GM23338 (cell line): ENCODE measurements around the gene RNF223. TPM values are rescaled to one million over a fixed set of nuclear protein-coding genes. Genes with fewer than 3 reads are reported as not detected.

Experiments
- ATAC-seq: fragments of 200-7000 bp; cut with Tn5 transposase; 3 replicates; pipeline ENCODE4 v1.9.1; 2020
- DNase-seq: peaks from one replicate; pipeline ENCODE4 v3.0.0-alpha.2; 2015; ENCODE audit warnings: low spot score
- H2AFZ ChIP-seq: fragments of 200-600 bp; sonication (generic); 2 replicates; pipeline ENCODE4 v1.8.0; 2016; ENCODE audit warnings: antibody characterized with exemption, mild to moderate bottlenecking, moderate library complexity
- H3F3A ChIP-seq: fragments of 200-600 bp; sonication (generic); replicated peaks from 2 replicates; pipeline ENCODE4 v1.8.0; 2017; ENCODE audit warnings: antibody characterized with exemption, mixed run types, low read depth
- H3K27ac ChIP-seq: fragments of 200-600 bp; sonication (generic); 2 replicates; pipeline ENCODE4 v1.6.1; 2016; ENCODE audit warnings: low read depth
- H3K27me3 ChIP-seq: fragments of 200-600 bp; sonication (generic); 2 replicates; pipeline ENCODE4 v1.8.0; 2016; ENCODE audit warnings: mild to moderate bottlenecking, mixed run types, moderate library complexity; ENCODE audit not compliant: insufficient read depth
- H3K36me3 ChIP-seq: fragments of 200-600 bp; sonication (generic); 2 replicates; pipeline ENCODE4 v1.8.0; 2016; ENCODE audit warnings: mild to moderate bottlenecking; ENCODE audit not compliant: insufficient read depth
- H3K4me1 ChIP-seq: fragments of 200-600 bp; sonication (generic); 2 replicates; pipeline ENCODE4 v1.8.0; 2016; ENCODE audit warnings: mild to moderate bottlenecking, moderate library complexity; ENCODE audit not compliant: insufficient read depth
- H3K4me2 ChIP-seq: fragments of 200-600 bp; sonication (generic); 2 replicates; pipeline ENCODE4 v1.7.1; 2017; ENCODE audit warnings: mixed run types
- H3K4me3 ChIP-seq: fragments of 200-600 bp; sonication (generic); 2 replicates; pipeline ENCODE4 v1.6.1; 2016; ENCODE audit warnings: mixed run types
- H3K79me2 ChIP-seq: fragments of 200-600 bp; sonication (generic); replicated peaks from 2 replicates; pipeline ENCODE4 v1.8.0; 2017; ENCODE audit warnings: mild to moderate bottlenecking; ENCODE audit not compliant: insufficient read depth
- H3K9me2 ChIP-seq: fragments of 200-600 bp; sonication (generic); 2 replicates; pipeline ENCODE4 v1.8.0; 2017; ENCODE audit not compliant: insufficient read depth
- H4K20me1 ChIP-seq: fragments of 200-600 bp; sonication (generic); replicated peaks from 2 replicates; pipeline ENCODE4 v1.8.0; 2017; ENCODE audit warnings: mild to moderate bottlenecking; ENCODE audit not compliant: insufficient read depth
- H3K27ac Mint-ChIP-seq: 2 replicates; pipeline ENCODE4 v1.8.0; 2020; ENCODE audit warnings: inconsistent platforms, mild to moderate bottlenecking, moderate library complexity, mixed read lengths
- H3K27me3 Mint-ChIP-seq: 3 replicates; pipeline ENCODE4 v1.8.0; 2022; ENCODE audit warnings: low read depth, mild to moderate bottlenecking, moderate library complexity, mixed read lengths, inconsistent platforms; ENCODE audit not compliant: insufficient read depth, poor library complexity
- H3K36me3 Mint-ChIP-seq: 3 replicates; pipeline ENCODE4 v1.8.0; 2021; ENCODE audit warnings: low read depth, mild to moderate bottlenecking, inconsistent platforms, moderate library complexity, mixed read lengths
- H3K4me1 Mint-ChIP-seq: 3 replicates; pipeline ENCODE4 v1.8.0; 2020; ENCODE audit warnings: mild to moderate bottlenecking, inconsistent platforms, mixed read lengths
- H3K4me3 Mint-ChIP-seq: 3 replicates; pipeline ENCODE4 v1.8.0; 2021; ENCODE audit warnings: moderate library complexity, mild to moderate bottlenecking, inconsistent platforms, mixed read lengths
- H3K9me3 Mint-ChIP-seq: 3 replicates; pipeline ENCODE4 v1.8.0; 2020; ENCODE audit warnings: moderate library complexity, mild to moderate bottlenecking, inconsistent platforms, mixed read lengths
- ETS1 ChIP-seq: IDR thresholded peaks from 2 replicates; pipeline ENCODE4 v1.6.1; 2016; ENCODE audit warnings: antibody characterized with exemption
- EZH2 ChIP-seq: fragments of 200-600 bp; sonication (generic); IDR thresholded peaks from one replicate; pipeline ENCODE4 v1.8.0; 2017; ENCODE audit warnings: antibody characterized with exemption, mild to moderate bottlenecking, low read depth; ENCODE audit not compliant: unreplicated experiment
- NANOG ChIP-seq: IDR thresholded peaks from 2 replicates; pipeline ENCODE4 v1.6.1; 2016; ENCODE audit warnings: antibody characterized with exemption, borderline replicate concordance
- ZNF114 ChIP-seq: fragments of 250-450 bp; sonication (Bioruptor Pico); IDR thresholded peaks from 2 replicates; pipeline ENCODE4 v1.5.0; 2020; ENCODE audit warnings: mild to moderate bottlenecking, moderate library complexity
- ZNF462 ChIP-seq: fragments of 250-450 bp; sonication (Bioruptor Pico); IDR thresholded peaks from 2 replicates; pipeline ENCODE4 v1.5.0; 2020; ENCODE audit warnings: mild to moderate bottlenecking, moderate library complexity
- polyA plus RNA-seq: library from polyadenylated mRNA; unstranded; fragments of >200 nt; fragmentation: Nextera tagmentation; extraction: Ambion mirVana; gene quantifications from 2 replicates; pipeline ENCODE4 v1.2.1, GENCODE V29; 2016
- total RNA-seq: library from RNA; depleted of rRNA; stranded (reverse); fragments of >200 nt; shearing (Covaris generic); gene quantifications from 2 replicates; pipeline ENCODE4 v1.2.3, GENCODE V29; 2014

RNF223 gene
- total and polyA plus RNA-seq, 2 experiments from 2014 or later, result not detected

- no peak for TF ChIP-seq ZNF462 (CRISPR knock-in tag)
Observed at GRCh38 chr1:1054971-1055370, 19.1 kb downstream of the RNF223 start (continued).

- H4K20me1 ChIP-seq, result no peaks in the 10 kb centered on the region; the same call in 1 of the 2 replicates
- H3K9me3 Mint-ChIP-seq, result peaks cover 2% of the 10 kb centered on the region; the same call in 1 of the 3 replicates
- H3K27ac ChIP-seq, result no peak overlapping the region
- peaks cover 27% of the 10 kb centered on the region for H3K27me3 Mint-ChIP-seq
- no peaks in the 10 kb centered on the region; the same call in 1 of the 2 replicates for H3K4me1 ChIP-seq
- ATAC-seq (no peak), DNase-seq (no peak)
- H3K4me2 ChIP-seq, result no peak overlapping the region
- no peak overlapping the region for H3K4me3 ChIP-seq
- H3K79me2 ChIP-seq, result no peaks in the 10 kb centered on the region
- no peak overlapping the region for H2AFZ ChIP-seq
- peaks cover 18% of the 10 kb centered on the region for H3K27me3 ChIP-seq
- H3F3A ChIP-seq, result 0 out of 2 replicates have a peak, but pooled peaks cover 13% of the 10 kb centered on the region
- peaks cover 3% of the 10 kb centered on the region; the same call in 2 of the 3 replicates for H3K4me1 Mint-ChIP-seq
- no peak overlapping the region for H3K4me3 Mint-ChIP-seq
- peaks cover 4% of the 10 kb centered on the region; the same call in 1 of the 2 replicates for H3K36me3 ChIP-seq
- H3K9me2 ChIP-seq, result no peaks in the 10 kb centered on the region
- no peak for TF ChIP-seq ZNF114 (CRISPR knock-in tag)
- H3K27ac Mint-ChIP-seq, result no peak overlapping the region
- H3K36me3 Mint-ChIP-seq, result peaks cover 18% of the 10 kb centered on the region
Observed at GRCh38 chr1:1054099-1054700, 19.9 kb downstream of the RNF223 start.

- peaks cover 2% of the 10 kb centered on the region; the same call in 1 of the 3 replicates for H3K9me3 Mint-ChIP-seq
- TF ChIP-seq ZNF114 (CRISPR knock-in tag), result no peak
- no peak for TF ChIP-seq ETS1
- no peak for TF ChIP-seq EZH2
- no peak for TF ChIP-seq NANOG
- no peak overlapping the region for H3K4me3 ChIP-seq
- H3K79me2 ChIP-seq, result no peaks in the 10 kb centered on the region
- no peak overlapping the region for H3K27ac ChIP-seq
- no peaks in the 10 kb centered on the region; the same call in 1 of the 2 replicates for H4K20me1 ChIP-seq
- no peak overlapping the region for H2AFZ ChIP-seq
- H3K27me3 ChIP-seq, result peaks cover 14% of the 10 kb centered on the region
- ATAC-seq (no peak), DNase-seq (no peak)
- H3K4me1 ChIP-seq, result no peaks in the 10 kb centered on the region; the same call in 1 of the 2 replicates
- H3F3A ChIP-seq, result 0 out of 2 replicates have a peak, but pooled peaks cover 13% of the 10 kb centered on the region
- H3K27me3 Mint-ChIP-seq, result peaks cover 23% of the 10 kb centered on the region
- H3K4me3 Mint-ChIP-seq, result no peak overlapping the region
- H3K36me3 Mint-ChIP-seq, result peaks cover 18% of the 10 kb centered on the region
- peaks cover 4% of the 10 kb centered on the region; the same call in 1 of the 2 replicates for H3K36me3 ChIP-seq
- H3K4me2 ChIP-seq, result no peak overlapping the region
- no peak overlapping the region for H3K27ac Mint-ChIP-seq
- H3K9me2 ChIP-seq, result no peaks in the 10 kb centered on the region
- H3K4me1 Mint-ChIP-seq, result peaks cover 3% of the 10 kb centered on the region; the same call in 2 of the 3 replicates
Observed at GRCh38 chr1:1053682-1054081, 20.4 kb downstream of the RNF223 start.
